ENCODE data around the gene NDUFB1. TPM values are rescaled to one million over a fixed set of nuclear protein-coding genes. Genes with fewer than 3 reads are reported as not detected.

Gene NDUFB1
- total and polyA plus RNA-seq, 2 of the 13 experiments (the other 11 are each of a cell fraction or from before 2014, with no cell fraction given): 181 to 281 TPM

DNA sequence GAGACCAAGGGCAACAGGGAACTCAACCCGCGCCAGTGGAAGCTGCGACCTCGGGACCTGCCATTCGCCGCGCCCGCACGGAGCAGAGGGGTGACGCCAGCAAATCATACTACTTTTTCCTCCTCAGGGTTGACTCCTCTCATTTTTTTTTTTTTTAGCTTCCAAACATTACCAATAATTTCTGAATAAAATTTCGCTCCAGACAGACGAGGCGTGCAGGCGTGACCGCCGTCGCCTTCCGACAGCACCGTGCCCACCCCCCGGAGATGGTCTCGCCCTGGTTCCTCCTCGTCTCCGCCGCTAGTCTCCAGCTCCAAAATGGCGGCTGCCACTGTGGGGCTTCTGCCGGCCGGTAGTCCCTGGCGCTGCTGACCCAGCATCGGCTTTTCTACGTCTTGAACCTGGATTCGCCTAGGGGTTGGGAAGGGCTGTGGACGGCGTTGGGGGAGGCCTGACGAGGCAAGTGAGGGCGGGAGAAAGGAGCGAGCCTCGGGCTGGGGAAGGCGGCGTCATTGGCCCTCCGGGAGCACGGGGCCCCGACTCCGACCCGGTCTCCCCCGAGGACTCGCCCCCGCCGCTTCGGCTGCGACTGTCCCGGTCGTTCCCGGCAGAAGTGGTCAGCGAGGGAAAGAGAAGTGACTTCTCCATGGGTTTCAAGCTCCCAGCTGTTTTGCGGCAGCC is at the start of gene NDUFB1, which contains the start of gene CPSF2 (continued):
- TF ChIP-seq, protein P1, sequence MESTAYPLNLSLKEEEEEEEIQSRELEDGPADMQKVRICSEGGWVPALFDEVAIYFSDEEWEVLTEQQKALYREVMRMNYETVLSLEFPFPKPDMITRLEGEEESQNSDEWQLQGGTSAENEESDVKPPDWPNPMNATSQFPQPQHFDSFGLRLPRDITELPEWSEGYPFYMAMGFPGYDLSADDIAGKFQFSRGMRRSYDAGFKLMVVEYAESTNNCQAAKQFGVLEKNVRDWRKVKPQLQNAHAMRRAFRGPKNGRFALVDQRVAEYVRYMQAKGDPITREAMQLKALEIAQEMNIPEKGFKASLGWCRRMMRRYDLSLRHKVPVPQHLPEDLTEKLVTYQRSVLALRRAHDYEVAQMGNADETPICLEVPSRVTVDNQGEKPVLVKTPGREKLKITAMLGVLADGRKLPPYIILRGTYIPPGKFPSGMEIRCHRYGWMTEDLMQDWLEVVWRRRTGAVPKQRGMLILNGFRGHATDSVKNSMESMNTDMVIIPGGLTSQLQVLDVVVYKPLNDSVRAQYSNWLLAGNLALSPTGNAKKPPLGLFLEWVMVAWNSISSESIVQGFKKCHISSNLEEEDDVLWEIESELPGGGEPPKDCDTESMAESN (CRISPR knock-in tag; conservative IDR thresholded peaks at IDR 0.05): 0 out of 2 replicates have a peak, but pooled peaks have one; percentile 29
- TF ChIP-seq ZBTB8A (CRISPR knock-in tag; IDR thresholded peaks at IDR 0.05; ENCODE audit: borderline replicate concordance, low read depth) (no peak), RBM39 (IDR thresholded peaks at IDR 0.05; ENCODE audit: low read depth, low read length, poor library complexity, severe bottlenecking) (peak; percentile 87), SNAI1 (CRISPR knock-in tag; IDR thresholded peaks at IDR 0.05; ENCODE audit: borderline replicate concordance) (no peak), ZNF253 (CRISPR knock-in tag; IDR thresholded peaks at IDR 0.05; ENCODE audit: borderline replicate concordance) (no peak), NR1H2 (CRISPR knock-in tag; IDR thresholded peaks at IDR 0.05; ENCODE audit: borderline replicate concordance, low read depth) (no peak), ZNF430 (CRISPR knock-in tag; IDR thresholded peaks at IDR 0.05) (peak; percentile 60; the same call in 1 of the 2 replicates), ZNF441 (CRISPR knock-in tag; IDR thresholded peaks at IDR 0.05; ENCODE audit: borderline replicate concordance) (peak; percentile 76; the same call in 1 of the 2 replicates), TAF1 (CRISPR knock-in tag; IDR thresholded peaks at IDR 0.05) (peak; percentile 99), KDM5B (CRISPR knock-in tag; IDR thresholded peaks at IDR 0.05; ENCODE audit: borderline replicate concordance) (peak; percentile 44), RXRA (CRISPR knock-in tag; IDR thresholded peaks at IDR 0.05) (no peak; the same call in 1 of the 2 replicates), ZFP36L1 (CRISPR knock-in tag; IDR thresholded peaks at IDR 0.05) (no peak)
- TF ChIP-seq, protein P2, sequence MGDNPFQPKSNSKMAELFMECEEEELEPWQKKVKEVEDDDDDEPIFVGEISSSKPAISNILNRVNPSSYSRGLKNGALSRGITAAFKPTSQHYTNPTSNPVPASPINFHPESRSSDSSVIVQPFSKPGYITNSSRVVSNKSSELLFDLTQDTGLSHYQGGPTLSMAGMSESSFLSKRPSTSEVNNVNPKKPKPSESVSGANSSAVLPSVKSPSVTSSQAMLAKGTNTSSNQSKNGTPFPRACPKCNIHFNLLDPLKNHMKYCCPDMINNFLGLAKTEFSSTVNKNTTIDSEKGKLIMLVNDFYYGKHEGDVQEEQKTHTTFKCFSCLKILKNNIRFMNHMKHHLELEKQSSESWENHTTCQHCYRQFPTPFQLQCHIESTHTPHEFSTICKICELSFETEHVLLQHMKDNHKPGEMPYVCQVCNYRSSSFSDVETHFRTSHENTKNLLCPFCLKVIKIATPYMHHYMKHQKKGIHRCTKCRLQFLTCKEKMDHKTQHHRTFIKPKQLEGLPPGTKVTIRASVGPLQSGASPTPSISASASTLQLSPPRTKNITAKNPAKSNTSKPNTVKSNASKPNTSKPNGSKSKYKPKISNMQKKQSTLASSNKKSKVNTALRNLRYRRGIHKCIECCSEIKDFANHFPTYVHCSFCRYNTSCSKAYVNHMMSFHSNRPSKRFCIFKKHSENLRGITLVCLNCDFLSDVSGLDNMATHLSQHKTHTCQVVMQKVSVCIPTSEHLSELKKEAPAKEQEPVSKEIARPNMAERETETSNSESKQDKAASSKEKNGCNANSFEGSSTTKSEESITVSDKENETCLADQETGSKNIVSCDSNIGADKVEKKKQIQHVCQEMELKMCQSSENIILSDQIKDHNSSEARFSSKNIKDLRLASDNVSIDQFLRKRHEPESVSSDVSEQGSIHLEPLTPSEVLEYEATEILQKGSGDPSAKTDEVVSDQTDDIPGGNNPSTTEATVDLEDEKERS (CRISPR knock-in tag; IDR thresholded peaks at IDR 0.05): peak; percentile 67; the same call in 1 of the 2 replicates
- TF ChIP-seq, protein P3, sequence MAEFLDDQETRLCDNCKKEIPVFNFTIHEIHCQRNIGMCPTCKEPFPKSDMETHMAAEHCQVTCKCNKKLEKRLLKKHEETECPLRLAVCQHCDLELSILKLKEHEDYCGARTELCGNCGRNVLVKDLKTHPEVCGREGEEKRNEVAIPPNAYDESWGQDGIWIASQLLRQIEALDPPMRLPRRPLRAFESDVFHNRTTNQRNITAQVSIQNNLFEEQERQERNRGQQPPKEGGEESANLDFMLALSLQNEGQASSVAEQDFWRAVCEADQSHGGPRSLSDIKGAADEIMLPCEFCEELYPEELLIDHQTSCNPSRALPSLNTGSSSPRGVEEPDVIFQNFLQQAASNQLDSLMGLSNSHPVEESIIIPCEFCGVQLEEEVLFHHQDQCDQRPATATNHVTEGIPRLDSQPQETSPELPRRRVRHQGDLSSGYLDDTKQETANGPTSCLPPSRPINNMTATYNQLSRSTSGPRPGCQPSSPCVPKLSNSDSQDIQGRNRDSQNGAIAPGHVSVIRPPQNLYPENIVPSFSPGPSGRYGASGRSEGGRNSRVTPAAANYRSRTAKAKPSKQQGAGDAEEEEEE (CRISPR knock-in tag; IDR thresholded peaks at IDR 0.05; ENCODE audit: borderline replicate concordance): no peak
- TF ChIP-seq, protein P4, sequence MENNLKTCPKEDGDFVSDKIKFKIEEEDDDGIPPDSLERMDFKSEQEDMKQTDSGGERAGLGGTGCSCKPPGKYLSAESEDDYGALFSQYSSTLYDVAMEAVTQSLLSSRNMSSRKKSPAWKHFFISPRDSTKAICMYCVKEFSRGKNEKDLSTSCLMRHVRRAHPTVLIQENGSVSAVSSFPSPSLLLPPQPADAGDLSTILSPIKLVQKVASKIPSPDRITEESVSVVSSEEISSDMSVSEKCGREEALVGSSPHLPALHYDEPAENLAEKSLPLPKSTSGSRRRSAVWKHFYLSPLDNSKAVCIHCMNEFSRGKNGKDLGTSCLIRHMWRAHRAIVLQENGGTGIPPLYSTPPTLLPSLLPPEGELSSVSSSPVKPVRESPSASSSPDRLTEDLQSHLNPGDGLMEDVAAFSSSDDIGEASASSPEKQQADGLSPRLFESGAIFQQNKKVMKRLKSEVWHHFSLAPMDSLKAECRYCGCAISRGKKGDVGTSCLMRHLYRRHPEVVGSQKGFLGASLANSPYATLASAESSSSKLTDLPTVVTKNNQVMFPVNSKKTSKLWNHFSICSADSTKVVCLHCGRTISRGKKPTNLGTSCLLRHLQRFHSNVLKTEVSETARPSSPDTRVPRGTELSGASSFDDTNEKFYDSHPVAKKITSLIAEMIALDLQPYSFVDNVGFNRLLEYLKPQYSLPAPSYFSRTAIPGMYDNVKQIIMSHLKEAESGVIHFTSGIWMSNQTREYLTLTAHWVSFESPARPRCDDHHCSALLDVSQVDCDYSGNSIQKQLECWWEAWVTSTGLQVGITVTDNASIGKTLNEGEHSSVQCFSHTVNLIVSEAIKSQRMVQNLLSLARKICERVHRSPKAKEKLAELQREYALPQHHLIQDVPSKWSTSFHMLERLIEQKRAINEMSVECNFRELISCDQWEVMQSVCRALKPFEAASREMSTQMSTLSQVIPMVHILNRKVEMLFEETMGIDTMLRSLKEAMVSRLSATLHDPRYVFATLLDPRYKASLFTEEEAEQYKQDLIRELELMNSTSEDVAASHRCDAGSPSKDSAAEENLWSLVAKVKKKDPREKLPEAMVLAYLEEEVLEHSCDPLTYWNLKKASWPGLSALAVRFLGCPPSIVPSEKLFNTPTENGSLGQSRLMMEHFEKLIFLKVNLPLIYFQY (CRISPR knock-in tag; IDR thresholded peaks at IDR 0.05; ENCODE audit: borderline replicate concordance): no peak

Data from HepG2 (cell line).